ENCODE results near the gene GTF2F1. TPM values are rescaled to one million over a fixed set of nuclear protein-coding genes. Genes with fewer than 3 reads are reported as not detected.
"Not testable (repeated sequence)": the region's sequence is repeated elsewhere in the genome, so short reads cannot be mapped to it uniquely, and the experiment has no call there.

Gene GTF2F1
- total and polyA plus RNA-seq, 2 experiments from 2014 or later: 41.2 to 43.3 TPM

GRCh38 chr19:6402058-6402457, 9.1 kb upstream of the GTF2F1 start:
- Histone ChIP-seq H3K9me2 (ENCODE audit: insufficient read depth) (no peaks in the 10 kb centered on the region), H3K4me3 (no peak overlapping the region), H3F3A (ENCODE audit: insufficient read depth) (no peaks in the 10 kb centered on the region), H3K9ac (no peak overlapping the region), H3K4me2 (ENCODE audit: unreplicated experiment) (no peak overlapping the region), H3K4me1 (ENCODE audit: insufficient read depth) (no peaks in the 10 kb centered on the region), H3K9me3 (ENCODE audit: low read depth) (no peaks in the 10 kb centered on the region), H3K36me3 (ENCODE audit: low read depth) (no peaks in the 10 kb centered on the region), H3K27me3 (replicated peaks; ENCODE audit: insufficient read depth) (no peaks in the 10 kb centered on the region), H4K20me1 (ENCODE audit: insufficient read depth) (no peaks in the 10 kb centered on the region), H2AFZ (no peak overlapping the region), H3K79me2 (ENCODE audit: insufficient read depth) (no peaks in the 10 kb centered on the region), H3K27ac (no peak overlapping the region)
- TF ChIP-seq EZH2phosphoT487 (IDR thresholded peaks at IDR 0.05; ENCODE audit: insufficient read depth, low read depth): no peak
- TF ChIP-seq EZH2 (IDR thresholded peaks at IDR 0.05; ENCODE audit: insufficient read depth, poor library complexity, severe bottlenecking): no peak
- in situ Hi-C loops (cut with MboI): no loop called here
- DNase-seq: no peak
- 89 to 90% methylated on average over 10 of the region's 10 CpGs for WGBS, 2 experiments (ENCODE audit: low coverage in 1 of 2, low lambda C conversion rate in 2 of 2, missing lambda C conversion rate in 2 of 2)

- H3K36me3 ChIP-seq (ENCODE audit: low read depth); H3K27ac ChIP-seq; H3K9ac ChIP-seq; H3K27me3 ChIP-seq (replicated peaks; ENCODE audit: insufficient read depth); DNase-seq; H3K4me2 ChIP-seq (ENCODE audit: unreplicated experiment); H3K9me2 ChIP-seq (ENCODE audit: insufficient read depth); H3K79me2 ChIP-seq (ENCODE audit: insufficient read depth); H2AFZ ChIP-seq; H3K4me3 ChIP-seq; in situ Hi-C loops (cut with MboI); H3F3A ChIP-seq (ENCODE audit: insufficient read depth); H3K9me3 ChIP-seq (ENCODE audit: low read depth); H3K4me1 ChIP-seq (ENCODE audit: insufficient read depth); H4K20me1 ChIP-seq (ENCODE audit: insufficient read depth): not testable (repeated sequence)
- WGBS, 2 experiments (ENCODE audit: low coverage in 1 of 2, low lambda C conversion rate in 2 of 2, missing lambda C conversion rate in 2 of 2): 84 to 88% methylated on average over 23 of the region's 23 CpGs
Measured at GRCh38 chr19:6400062-6400944, 7.3 kb upstream of the GTF2F1 start.

- Histone ChIP-seq H3K4me3 (no peak overlapping the region), H3K9me3 (ENCODE audit: low read depth) (no peaks in the 10 kb centered on the region), H3K4me1 (ENCODE audit: insufficient read depth) (peaks cover 9% of the 10 kb centered on the region), H3K4me2 (ENCODE audit: unreplicated experiment) (no peak overlapping the region), H3K27me3 (replicated peaks; ENCODE audit: insufficient read depth) (no peaks in the 10 kb centered on the region), H3K9ac (no peak overlapping the region), H3F3A (ENCODE audit: insufficient read depth) (no peaks in the 10 kb centered on the region), H3K36me3 (ENCODE audit: low read depth) (0 out of 2 replicates have a peak, but pooled peaks cover 3% of the 10 kb centered on the region), H4K20me1 (ENCODE audit: insufficient read depth) (no peaks in the 10 kb centered on the region), H3K79me2 (ENCODE audit: insufficient read depth) (peaks cover 17% of the 10 kb centered on the region), H3K27ac (no peak overlapping the region), H2AFZ (no peak overlapping the region), H3K9me2 (ENCODE audit: insufficient read depth) (no peaks in the 10 kb centered on the region)
- DNase-seq: no peak
- no peak for TF ChIP-seq EZH2 (IDR thresholded peaks at IDR 0.05; ENCODE audit: insufficient read depth, poor library complexity, severe bottlenecking)
- no peak for TF ChIP-seq EZH2phosphoT487 (IDR thresholded peaks at IDR 0.05; ENCODE audit: insufficient read depth, low read depth)
- 95 to 97% methylated on average over 8 to 12 of the region's 12 CpGs for WGBS, 2 experiments (ENCODE audit: low coverage in 1 of 2, low lambda C conversion rate in 2 of 2, missing lambda C conversion rate in 2 of 2)
- in situ Hi-C loops (cut with MboI): no loop called here
Measured at GRCh38 chr19:6396305-6396704, 3.3 kb upstream of the GTF2F1 start.

- Histone ChIP-seq H3K9me2 (ENCODE audit: insufficient read depth) (no peaks in the 10 kb centered on the region), H3K4me3 (no peak overlapping the region), H3K27me3 (replicated peaks; ENCODE audit: insufficient read depth) (no peaks in the 10 kb centered on the region), H2AFZ (no peak overlapping the region), H3K36me3 (ENCODE audit: low read depth) (peaks cover 7% of the 10 kb centered on the region; the same call in 1 of the 2 replicates), H3K4me2 (ENCODE audit: unreplicated experiment) (no peak overlapping the region), H3K27ac (no peak overlapping the region), H3K4me1 (ENCODE audit: insufficient read depth) (peaks cover 9% of the 10 kb centered on the region), H3K9me3 (ENCODE audit: low read depth) (no peaks in the 10 kb centered on the region), H3K79me2 (ENCODE audit: insufficient read depth) (peaks cover 32% of the 10 kb centered on the region), H4K20me1 (ENCODE audit: insufficient read depth) (no peaks in the 10 kb centered on the region), H3F3A (ENCODE audit: insufficient read depth) (no peaks in the 10 kb centered on the region), H3K9ac (no peak overlapping the region)
- in situ Hi-C loops (cut with MboI): no loop called here
- 66 to 73% methylated on average over 3 of the region's 3 CpGs for WGBS, 2 experiments (ENCODE audit: low coverage in 1 of 2, low lambda C conversion rate in 2 of 2, missing lambda C conversion rate in 2 of 2)
- DNase-seq: no peak
- TF ChIP-seq EZH2phosphoT487 (IDR thresholded peaks at IDR 0.05; ENCODE audit: insufficient read depth, low read depth) (no peak), EZH2 (IDR thresholded peaks at IDR 0.05; ENCODE audit: insufficient read depth, poor library complexity, severe bottlenecking) (no peak)
Measured at GRCh38 chr19:6394831-6395230, 1.9 kb upstream of the GTF2F1 start.

Data from GM23248 (cell line).